NCI-H1105 (cell line): ENCODE results near the gene BLOC1S4.
"Not testable (repeated sequence)": the region's sequence is repeated elsewhere in the genome, so short reads cannot be mapped to it uniquely, and the experiment has no call there.

ENCODE experiments used
- DNase-seq: peaks from one replicate; lab custom pipeline; 2025; lab: John Stamatoyannopoulos, UW

The BLOC1S4 gene

DNA sequence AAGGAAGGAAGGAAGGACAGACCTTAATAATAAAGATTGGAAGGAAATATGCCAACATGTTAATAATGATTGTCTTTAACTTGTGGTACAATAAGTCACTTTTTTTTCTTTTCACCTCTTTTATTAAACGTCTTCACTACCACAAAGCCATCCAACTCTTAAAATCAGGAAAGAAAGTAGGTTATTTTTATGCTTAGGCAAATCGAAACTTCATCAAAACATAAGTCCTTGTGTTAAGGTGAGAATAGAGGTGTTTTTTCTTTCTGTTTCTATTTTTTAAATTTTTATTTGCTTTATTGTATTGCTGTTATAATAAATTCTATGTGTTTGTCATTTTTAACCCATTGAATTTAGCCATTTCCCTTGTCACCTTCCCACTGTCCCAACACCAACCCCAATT, 26.5 kb downstream of the BLOC1S4 start:
- DNase-seq, result no peak

DNA sequence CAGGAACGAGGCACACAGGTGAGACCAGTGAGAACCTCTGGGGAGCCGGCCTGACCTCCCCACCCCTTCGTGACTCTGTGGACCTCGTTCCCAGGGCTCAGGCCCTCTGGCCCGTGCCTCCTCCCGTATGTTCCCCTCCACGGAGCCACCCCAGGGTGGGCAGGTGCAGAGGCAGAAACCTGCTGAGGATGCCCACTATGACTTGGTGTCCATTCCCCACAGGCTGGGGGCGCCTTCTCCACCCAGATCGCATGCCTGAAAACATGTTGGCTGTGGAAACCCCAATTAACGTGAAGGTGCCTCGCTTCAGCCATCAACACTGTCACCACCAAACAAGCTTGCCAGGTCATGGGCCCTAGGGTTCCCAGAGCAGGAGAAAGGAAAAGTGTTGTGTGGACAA, 27.0 kb downstream of the BLOC1S4 start:
- DNase-seq, result no peak

DNA sequence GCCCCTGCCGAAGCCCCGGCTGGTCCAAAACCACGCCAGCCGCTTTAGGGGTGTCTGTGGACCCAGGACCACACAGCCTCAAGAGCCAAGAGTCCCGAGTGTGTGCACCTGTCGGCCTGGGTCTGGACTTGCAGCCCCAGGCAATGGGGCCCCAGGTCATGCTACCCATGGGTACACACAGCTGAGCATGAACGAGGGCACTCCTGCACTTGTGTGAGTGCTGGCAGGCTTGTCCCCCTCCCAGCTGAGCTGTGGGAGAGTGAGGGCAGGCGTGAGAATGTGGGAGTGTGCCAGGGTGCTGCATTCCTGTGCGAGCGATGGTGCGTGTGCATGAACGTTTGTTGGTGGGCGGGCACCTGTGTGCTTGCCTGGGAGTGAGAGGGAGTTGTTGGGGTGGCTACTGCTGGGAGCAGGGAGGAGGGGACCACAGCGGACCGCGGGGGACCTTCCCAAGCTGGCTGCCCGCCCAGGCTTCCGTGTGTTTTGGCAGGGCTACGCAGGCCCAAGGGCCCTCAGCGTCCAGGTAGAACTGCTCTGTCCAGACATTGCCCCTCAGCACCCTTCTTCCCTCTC, 30.8 kb downstream of the BLOC1S4 start:
- peak; percentile 43 for DNase-seq

- DNase-seq, result peak; percentile 43
Observed at GRCh38 chr4:6747294-6748051, 31.5 kb downstream of the BLOC1S4 start.

DNA sequence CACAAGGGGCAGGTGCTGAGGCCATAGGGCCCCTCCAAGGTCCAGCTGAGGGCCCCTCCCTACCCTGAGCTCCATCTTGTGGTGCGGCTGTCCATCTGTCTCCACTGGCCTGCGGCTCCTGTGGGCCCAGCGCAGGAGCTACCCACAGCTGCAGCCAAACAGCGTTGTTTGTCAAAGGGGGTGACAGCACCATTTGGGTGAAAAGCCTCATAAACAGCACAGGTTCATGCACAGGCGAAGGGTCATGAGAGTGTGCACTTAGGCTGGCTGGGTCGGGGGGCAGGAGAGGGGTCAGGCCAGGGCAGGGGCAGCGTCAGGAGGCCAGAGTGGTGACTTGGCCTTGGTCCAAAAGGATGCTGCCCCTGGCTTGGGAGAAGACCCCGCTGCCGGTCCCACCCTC, 32.3 kb downstream of the BLOC1S4 start:
- DNase-seq, result no peak

DNA sequence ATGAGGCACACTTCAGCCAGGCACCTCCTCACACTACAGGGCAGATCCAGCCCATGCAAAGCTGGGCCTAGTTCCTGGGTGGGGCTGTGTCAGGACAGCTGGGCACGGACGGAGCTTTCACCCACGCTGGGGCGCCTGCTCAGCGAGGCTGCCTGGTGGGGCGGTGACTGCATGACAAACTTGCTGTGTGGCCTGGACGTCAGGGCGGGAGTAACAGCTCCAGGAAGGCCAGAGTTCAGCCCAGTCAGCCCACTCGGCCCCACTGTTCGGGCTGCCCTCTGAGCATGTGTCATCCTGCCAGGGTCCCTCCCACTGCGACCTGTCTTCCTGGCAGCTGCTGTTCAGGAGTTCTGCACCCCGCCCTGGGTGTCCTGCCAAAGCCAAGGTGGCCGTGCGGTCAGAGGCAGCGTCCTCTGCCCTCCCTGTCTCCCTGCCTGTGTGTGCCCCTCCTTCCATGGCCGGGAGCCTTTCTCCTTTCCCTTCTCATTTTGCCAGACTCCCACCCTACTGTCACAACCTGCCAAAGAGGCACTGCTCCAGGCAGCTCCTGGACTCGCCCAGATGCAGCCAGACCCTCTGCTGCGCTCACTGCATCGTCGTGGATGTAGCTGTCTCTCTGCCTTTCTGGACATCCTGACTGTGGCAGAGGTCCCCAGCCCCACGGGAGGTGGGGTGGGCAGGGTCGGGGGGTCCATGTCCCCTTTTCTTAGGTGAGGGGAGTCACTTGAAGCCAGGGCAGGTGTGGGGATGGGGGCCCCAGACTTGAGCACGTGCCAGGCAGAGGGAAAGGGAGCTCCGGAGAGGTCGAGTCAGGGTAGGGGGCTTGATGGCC, 33.6 kb downstream of the BLOC1S4 start:
- DNase-seq, result no peak

GRCh38 chr4:6750286-6751221, 34.6 kb downstream of the BLOC1S4 start:
- DNase-seq, result no peak

GRCh38 chr4:6751611-6752485, 35.9 kb downstream of the BLOC1S4 start:
- DNase-seq, result no peak

DNA sequence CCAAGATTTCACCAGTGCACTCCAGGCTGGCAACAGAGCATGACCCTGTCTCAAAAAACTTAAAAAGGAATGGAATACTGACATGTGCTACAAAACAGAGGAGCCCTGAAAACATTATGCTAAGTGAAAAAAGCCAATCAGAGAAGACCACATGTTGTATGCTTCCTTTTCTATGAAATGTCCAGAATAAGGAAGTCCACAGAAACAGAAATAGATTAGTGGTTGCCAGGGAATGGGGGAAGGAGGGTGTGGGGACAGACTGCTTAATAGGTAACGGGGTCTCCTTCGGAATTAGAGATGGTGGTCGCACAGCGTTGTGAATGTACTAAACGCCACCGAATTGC, 36.5 kb downstream of the BLOC1S4 start:
- DNase-seq, result no peak

DNA sequence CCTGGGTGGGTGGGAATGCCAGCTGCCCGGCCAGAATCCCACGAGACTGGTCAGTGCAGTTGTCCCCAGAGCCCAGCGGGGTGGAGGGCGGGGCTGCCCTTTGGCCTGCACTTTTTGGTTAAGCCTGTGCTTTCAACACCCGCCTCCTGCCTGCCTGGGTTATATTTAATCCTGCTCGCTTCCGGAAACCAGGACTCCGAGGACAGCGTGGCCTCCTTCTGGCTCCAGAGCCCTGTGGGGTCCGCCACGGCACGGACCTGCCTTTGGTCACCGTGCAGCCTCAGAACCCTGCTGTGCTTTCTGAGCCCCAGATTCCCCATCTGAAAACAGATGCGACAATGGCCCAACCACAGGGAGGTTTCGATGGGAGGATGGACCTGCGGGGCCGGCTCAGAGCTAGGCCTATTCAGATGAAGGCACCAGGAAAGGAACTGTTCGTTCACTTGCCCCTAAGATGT, 37.2 kb downstream of the BLOC1S4 start:
- no peak for DNase-seq

DNA sequence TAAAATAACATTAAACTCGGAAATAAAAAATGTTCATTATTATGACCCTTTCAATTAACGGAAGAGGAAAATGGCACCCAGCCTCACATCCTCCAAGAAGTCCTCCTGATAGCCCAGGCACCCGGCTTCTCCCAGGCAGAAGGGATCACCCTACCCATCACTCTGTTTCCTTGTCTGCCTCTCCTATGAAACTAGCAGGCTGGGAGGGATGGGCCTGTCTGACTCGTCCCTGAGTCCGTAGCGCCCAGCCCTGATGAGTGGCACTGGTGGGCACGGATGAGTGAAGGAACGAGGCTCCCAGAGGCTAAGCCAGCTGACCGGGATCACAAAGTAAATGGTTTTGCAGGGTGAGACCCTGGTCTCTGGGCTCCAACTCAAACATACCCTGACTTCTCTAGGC, 37.9 kb downstream of the BLOC1S4 start:
- DNase-seq, result no peak

GRCh38 chr4:6754481-6755087, 38.6 kb downstream of the BLOC1S4 start:
- DNase-seq, result no peak

- no peak for DNase-seq
Observed at GRCh38 chr4:6755088-6755753, 39.2 kb downstream of the BLOC1S4 start.

- DNase-seq, result not testable (repeated sequence)
Observed at GRCh38 chr4:6756345-6756744, 40.4 kb downstream of the BLOC1S4 start.

DNA sequence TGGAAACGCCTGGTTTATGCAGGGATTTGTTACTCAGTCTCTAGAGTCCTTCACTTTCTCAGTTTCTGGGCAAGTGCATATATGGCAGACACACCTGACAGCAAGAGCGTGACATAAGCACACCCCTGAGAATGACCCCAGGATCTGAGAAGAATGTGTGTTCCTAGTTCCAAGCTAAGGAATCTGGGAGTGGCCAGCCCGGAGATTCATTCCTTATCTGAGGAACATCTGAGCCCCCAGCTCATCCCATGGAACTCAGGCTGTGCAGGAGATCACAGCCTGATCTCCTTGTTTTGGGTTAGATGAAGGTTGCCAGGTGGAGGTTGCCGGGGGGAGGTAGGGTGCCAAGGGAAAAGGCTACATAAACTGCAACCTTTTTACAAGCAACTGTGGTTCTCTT, 42.8 kb downstream of the BLOC1S4 start:
- no peak for DNase-seq

GRCh38 chr4:6760865-6761264, 44.9 kb downstream of the BLOC1S4 start:
- no peak for DNase-seq

- no peak for DNase-seq
Observed at GRCh38 chr4:6761649-6762615, 46.0 kb downstream of the BLOC1S4 start.

GRCh38 chr4:6763330-6763851, 47.4 kb downstream of the BLOC1S4 start:
- no peak for DNase-seq
